Endometrium (tissue), 2 donors: Measurements from ENCODE around the gene TRIP11.

ENCODE experiments used
- FAIRE-seq: peaks from 2 replicates; lab custom pipeline; 2012; peaks lifted over from hg19 to GRCh38; lab: Jason Lieb, UNC
- donor health status: control.
- donor health status: control.

The TRIP11 gene

GRCh38 chr14:92009604-92010003 lies 30.3 kb downstream of the TRIP11 start:
- FAIRE-seq, result no peak

GRCh38 chr14:92005019-92005418 lies 34.8 kb downstream of the TRIP11 start:
- no peak for FAIRE-seq

- no peak for FAIRE-seq
These were observed 35.8 kb downstream of the TRIP11 start for GRCh38 chr14:92004062-92004461.

GRCh38 chr14:91998667-91999570 lies 40.9 kb downstream of the TRIP11 start:
- no peak for FAIRE-seq

GRCh38 chr14:91997492-91997891 lies 42.4 kb downstream of the TRIP11 start:
- FAIRE-seq, result no peak

- FAIRE-seq, result peak; percentile 94
These were observed 42.9 kb downstream of the TRIP11 start for GRCh38 chr14:91996948-91997371.

- no peak for FAIRE-seq
These were observed 52.7 kb downstream of the TRIP11 start for GRCh38 chr14:91987192-91987591.

- no peak for FAIRE-seq
These were observed 54.2 kb downstream of the TRIP11 start for GRCh38 chr14:91985521-91986255.

- FAIRE-seq, result no peak
These were observed 54.9 kb downstream of the TRIP11 start for GRCh38 chr14:91985008-91985407.

- no peak for FAIRE-seq
These were observed 56.3 kb downstream of the TRIP11 start for GRCh38 chr14:91983588-91983987.

- FAIRE-seq, result no peak
These were observed 59.7 kb downstream of the TRIP11 start for GRCh38 chr14:91980157-91980556.

- no peak for FAIRE-seq
These were observed 62.0 kb downstream of the TRIP11 start for GRCh38 chr14:91977884-91978283.

GRCh38 chr14:91975763-91976162 lies 64.1 kb downstream of the TRIP11 start:
- no peak for FAIRE-seq

- no peak for FAIRE-seq
These were observed 68.6 kb downstream of the TRIP11 start for GRCh38 chr14:91971188-91971778.

GRCh38 chr14:91968280-91968679 lies 71.6 kb downstream of the TRIP11 start:
- no peak for FAIRE-seq

- no peak for FAIRE-seq
These were observed 75.1 kb downstream of the TRIP11 start for GRCh38 chr14:91964724-91965123.

- FAIRE-seq, result no peak
These were observed 75.8 kb downstream of the TRIP11 start for GRCh38 chr14:91964011-91964410.

GRCh38 chr14:91963465-91963864 lies 76.4 kb downstream of the TRIP11 start:
- FAIRE-seq, result no peak

- FAIRE-seq, result peak; percentile 33
These were observed 78.3 kb downstream of the TRIP11 start for GRCh38 chr14:91961297-91962220.

- no peak for FAIRE-seq
These were observed 82.0 kb downstream of the TRIP11 start for GRCh38 chr14:91957876-91958313.

GRCh38 chr14:91956616-91957015 lies 83.2 kb downstream of the TRIP11 start:
- no peak for FAIRE-seq

GRCh38 chr14:91955168-91955567 lies 84.7 kb downstream of the TRIP11 start:
- FAIRE-seq, result no peak
